SJCRH30 (cell line): ENCODE data around the gene CASKIN2. TPM values are rescaled to one million over a fixed set of nuclear protein-coding genes. Genes with fewer than 3 reads are reported as not detected.
"Not testable (repeated sequence)": the region's sequence is repeated elsewhere in the genome, so short reads cannot be mapped to it uniquely, and the experiment has no call there.

ENCODE experiments used
- DNase-seq, 2 experiments: peaks; one replicate each; pipeline ENCODE4 v3.0.0-alpha.2; 2015 to 2020
- H3K27ac ChIP-seq: fragments of 250-450 bp; sonication (Bioruptor Pico); 2 replicates; pipeline ENCODE4 v1.5.1; 2020; ENCODE audit warnings: mild to moderate bottlenecking, moderate library complexity
- H3K27me3 ChIP-seq: fragments of 250-450 bp; sonication (Bioruptor Pico); 2 replicates; pipeline ENCODE4 v1.5.1; 2020; ENCODE audit warnings: mild to moderate bottlenecking, moderate library complexity
- H3K36me3 ChIP-seq: fragments of 250-450 bp; sonication (Bioruptor Pico); 2 replicates; pipeline ENCODE4 v1.5.1; 2020; ENCODE audit warnings: mild to moderate bottlenecking, moderate library complexity
- H3K4me1 ChIP-seq: fragments of 250-450 bp; sonication (Bioruptor Pico); 2 replicates; pipeline ENCODE4 v1.5.1; 2020; ENCODE audit warnings: mild to moderate bottlenecking, moderate library complexity
- H3K4me3 ChIP-seq: fragments of 250-450 bp; sonication (Bioruptor Pico); 2 replicates; pipeline ENCODE4 v1.5.1; 2020; ENCODE audit warnings: mild to moderate bottlenecking, moderate library complexity
- H3K9me3 ChIP-seq: fragments of 250-450 bp; sonication (Bioruptor Pico); replicated peaks from 2 replicates; pipeline ENCODE4 v1.5.1; 2020; ENCODE audit warnings: mild to moderate bottlenecking, moderate library complexity
- total RNA-seq: library from RNA; depleted of rRNA; stranded (reverse); fragments of >200 nt; shearing (Covaris generic); gene quantifications from 2 replicates; pipeline ENCODE4 v1.2.3, GENCODE V29; 2014

CASKIN2 gene
- total RNA-seq, 1 experiment from 2014 or later, result 9.3 TPM

DNA sequence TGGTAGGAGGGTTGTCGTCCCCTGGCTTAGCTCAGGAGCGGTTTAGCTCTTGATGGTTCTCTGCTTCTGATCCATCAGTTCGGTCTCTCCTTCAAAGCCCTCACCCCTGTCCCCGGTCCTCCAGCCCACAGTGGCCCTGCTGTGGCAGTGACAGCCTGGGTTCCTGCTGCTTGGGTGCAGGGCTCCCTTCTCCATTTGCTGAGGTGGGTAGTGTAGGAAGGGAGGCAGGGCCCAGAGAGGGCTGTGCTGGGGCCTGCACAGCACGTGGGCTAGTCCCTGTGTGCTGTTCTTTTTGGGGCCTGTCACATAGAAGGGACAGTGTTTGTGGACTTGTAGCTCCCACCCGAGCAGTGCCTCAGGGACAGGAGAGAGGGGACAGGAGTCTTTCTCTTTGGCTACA lies 40.6 kb downstream of the CASKIN2 start:
- no peak overlapping the region for H3K27ac ChIP-seq
- H3K9me3 ChIP-seq, result no peaks in the 10 kb centered on the region
- peaks cover 4% of the 10 kb centered on the region; the same call in 1 of the 2 replicates for H3K36me3 ChIP-seq
- H3K27me3 ChIP-seq, result no peaks in the 10 kb centered on the region
- no peak overlapping the region for H3K4me3 ChIP-seq
- H3K4me1 ChIP-seq, result peaks cover 12% of the 10 kb centered on the region
- no peak for DNase-seq

DNA sequence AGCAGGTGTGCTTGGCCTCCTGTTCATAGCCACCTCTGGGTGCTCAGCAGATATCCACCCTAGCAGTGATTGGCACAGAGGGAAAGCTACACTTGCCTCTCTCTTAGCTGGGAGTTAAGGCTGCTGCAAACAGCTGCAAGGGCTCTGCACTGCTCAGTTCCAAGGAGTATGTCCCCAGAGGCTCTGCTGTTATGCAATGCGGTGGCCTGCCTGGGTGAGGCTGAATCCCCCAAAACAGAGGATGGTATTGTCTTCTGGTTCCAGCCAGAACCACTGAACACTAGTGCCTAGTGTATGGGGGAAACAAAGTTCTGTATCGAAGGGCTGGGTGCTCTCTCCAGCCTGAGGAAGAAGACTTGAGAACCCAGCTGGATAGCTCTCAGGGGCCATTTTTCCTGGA lies 42.1 kb downstream of the CASKIN2 start:
- peaks cover 5% of the 10 kb centered on the region for H3K4me1 ChIP-seq
- H3K9me3 ChIP-seq, result no peaks in the 10 kb centered on the region
- no peak overlapping the region for H3K4me3 ChIP-seq
- peak; percentile 82 to 88 for DNase-seq
- H3K36me3 ChIP-seq, result peaks cover 4% of the 10 kb centered on the region; the same call in 1 of the 2 replicates
- H3K27me3 ChIP-seq, result no peaks in the 10 kb centered on the region
- H3K27ac ChIP-seq, result no peak overlapping the region

DNA sequence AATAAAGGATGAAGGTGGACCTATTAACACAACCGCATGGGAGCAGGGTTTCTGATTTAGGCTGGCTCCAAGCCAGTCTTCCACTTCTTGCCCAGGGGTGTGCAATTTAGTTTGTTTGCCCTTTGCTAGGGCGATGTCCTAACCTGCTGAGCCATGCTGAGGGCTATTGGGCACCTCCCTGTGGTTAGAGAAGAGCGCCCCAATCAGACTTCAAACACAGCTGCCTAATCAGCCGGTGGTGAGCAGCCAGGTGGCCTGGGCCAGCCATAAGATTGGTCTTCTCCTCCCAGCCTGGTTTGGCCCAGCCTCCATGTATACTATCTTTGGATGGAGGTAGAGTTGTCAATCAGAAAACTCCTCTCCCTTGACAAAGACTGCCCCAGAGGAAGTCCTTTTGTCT lies 43.2 kb downstream of the CASKIN2 start:
- H3K36me3 ChIP-seq, result peaks cover 9% of the 10 kb centered on the region
- no peak for DNase-seq
- H3K9me3 ChIP-seq, result no peaks in the 10 kb centered on the region
- H3K4me3 ChIP-seq, result no peak overlapping the region
- no peaks in the 10 kb centered on the region for H3K27me3 ChIP-seq
- H3K27ac ChIP-seq, result no peak overlapping the region
- H3K4me1 ChIP-seq, result peaks cover 5% of the 10 kb centered on the region

DNA sequence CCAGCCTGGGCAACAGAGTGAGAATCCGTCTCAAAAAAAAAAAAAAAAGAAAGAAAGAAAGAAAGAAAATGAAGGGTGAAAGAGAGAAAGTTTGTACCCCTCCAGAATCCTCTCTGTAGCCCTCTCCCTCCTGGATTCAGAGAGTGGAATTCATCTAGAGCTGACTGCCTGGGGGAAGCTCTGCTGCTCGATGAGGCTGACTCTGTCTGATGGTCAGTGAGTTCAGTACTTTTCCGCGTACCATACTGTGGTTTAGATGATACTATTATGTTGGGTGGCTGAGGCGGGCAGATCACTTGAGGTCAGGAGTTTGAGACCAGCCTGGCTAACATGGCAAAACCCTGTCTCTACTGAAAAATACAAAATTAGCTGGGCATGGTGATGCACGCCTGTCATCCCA lies 44.1 kb downstream of the CASKIN2 start:
- H3K4me3 ChIP-seq, result no peak overlapping the region

DNA sequence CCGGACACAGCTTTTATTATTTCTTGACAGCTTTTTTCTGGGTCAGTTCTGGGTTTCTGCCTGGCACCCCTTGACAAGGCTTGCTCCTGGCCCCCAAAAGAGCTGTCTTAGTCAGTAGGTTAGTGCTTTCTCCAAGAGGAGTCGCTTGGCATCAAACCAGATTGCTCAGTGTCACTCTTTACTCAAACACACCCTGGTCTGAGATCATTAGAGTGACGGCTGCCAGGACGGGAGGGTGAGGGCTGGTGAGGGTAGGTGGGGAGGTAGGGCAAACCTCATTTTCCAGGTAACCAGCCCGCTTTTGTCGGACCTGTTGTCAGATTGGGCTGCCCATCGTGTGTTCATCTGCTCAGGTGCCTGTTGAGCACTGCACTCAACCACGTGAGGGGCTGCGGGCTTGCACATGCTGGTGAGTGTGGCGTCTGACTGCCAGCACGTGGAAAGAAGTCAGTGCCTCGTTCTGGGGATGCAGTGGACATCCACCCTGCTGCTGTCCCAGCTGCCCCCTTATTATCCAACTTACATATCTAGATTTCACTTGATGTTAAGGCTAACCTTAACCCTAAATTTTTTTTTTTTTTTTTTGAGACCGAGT lies 46.5 kb downstream of the CASKIN2 start:
- Histone ChIP-seq H3K27ac (no peak overlapping the region), H3K4me3 (no peak overlapping the region)
- no peak for DNase-seq

More for the DNA sequence above, 44.1 kb downstream of the CASKIN2 start:
- H3K27ac ChIP-seq, result no peak overlapping the region
- peaks cover 11% of the 10 kb centered on the region for H3K36me3 ChIP-seq
- peaks cover 5% of the 10 kb centered on the region for H3K4me1 ChIP-seq
- no peak for DNase-seq
- no peaks in the 10 kb centered on the region for H3K9me3 ChIP-seq
- H3K27me3 ChIP-seq, result no peaks in the 10 kb centered on the region

DNA sequence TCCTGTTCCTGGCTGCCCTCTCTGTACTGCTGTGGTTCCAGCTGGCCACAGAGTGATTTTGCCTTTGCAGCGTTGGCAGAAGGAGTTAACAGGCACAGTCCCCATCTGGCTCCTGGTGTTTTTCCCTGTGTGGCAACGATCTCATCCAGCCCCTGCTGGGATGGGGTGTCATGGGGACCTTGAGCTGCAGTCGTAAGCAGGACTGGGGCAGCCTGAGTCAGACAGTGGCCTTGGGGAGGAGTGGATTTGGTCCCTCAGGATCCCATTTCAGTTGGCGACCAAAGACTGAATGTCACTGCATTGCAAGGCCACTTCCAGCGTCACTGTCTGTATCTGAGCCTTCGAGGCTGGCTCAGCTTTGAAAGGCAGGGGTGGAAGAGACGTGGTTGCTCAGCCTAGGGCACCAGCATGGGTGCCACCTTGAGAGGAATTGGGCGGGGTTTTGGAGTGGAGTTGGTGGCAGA lies 47.0 kb downstream of the CASKIN2 start:
- H3K36me3 ChIP-seq, result peaks cover 12% of the 10 kb centered on the region
- DNase-seq, result no peak
- no peaks in the 10 kb centered on the region for H3K27me3 ChIP-seq
- no peak overlapping the region for H3K4me3 ChIP-seq
- H3K4me1 ChIP-seq, result peaks cover 5% of the 10 kb centered on the region
- no peaks in the 10 kb centered on the region for H3K9me3 ChIP-seq
- H3K27ac ChIP-seq, result no peak overlapping the region

More for the DNA sequence above, 46.5 kb downstream of the CASKIN2 start:
- Histone ChIP-seq H3K36me3 (peaks cover 12% of the 10 kb centered on the region), H3K4me1 (peaks cover 5% of the 10 kb centered on the region), H3K9me3 (no peaks in the 10 kb centered on the region), H3K27me3 (no peaks in the 10 kb centered on the region)

DNA sequence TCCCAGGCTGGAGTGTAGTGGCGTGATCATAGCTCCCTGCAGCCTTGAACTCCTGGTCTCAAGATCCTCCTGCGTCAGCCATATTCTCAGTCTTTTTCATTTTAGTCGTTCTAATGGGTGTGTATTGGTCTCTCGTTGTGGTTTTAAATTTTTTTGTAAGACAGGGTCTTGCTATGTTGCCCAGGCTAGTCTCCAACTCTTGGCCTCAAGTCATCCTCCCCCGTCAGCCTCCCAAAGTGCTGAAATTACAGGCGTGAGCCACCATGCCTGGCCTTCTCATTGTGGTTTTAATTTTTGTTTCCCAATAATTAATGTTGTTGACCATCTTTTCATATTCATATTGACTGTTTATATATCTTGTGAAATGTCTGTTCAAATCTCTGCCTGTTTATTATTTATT lies 50.3 kb downstream of the CASKIN2 start:
- peaks cover 9% of the 10 kb centered on the region; the same call in 1 of the 2 replicates for H3K36me3 ChIP-seq
- no peaks in the 10 kb centered on the region for H3K4me1 ChIP-seq
- no peak overlapping the region for H3K4me3 ChIP-seq
- no peaks in the 10 kb centered on the region for H3K27me3 ChIP-seq
- H3K27ac ChIP-seq, result no peak overlapping the region
- DNase-seq, result no peak
- H3K9me3 ChIP-seq, result no peaks in the 10 kb centered on the region

DNA sequence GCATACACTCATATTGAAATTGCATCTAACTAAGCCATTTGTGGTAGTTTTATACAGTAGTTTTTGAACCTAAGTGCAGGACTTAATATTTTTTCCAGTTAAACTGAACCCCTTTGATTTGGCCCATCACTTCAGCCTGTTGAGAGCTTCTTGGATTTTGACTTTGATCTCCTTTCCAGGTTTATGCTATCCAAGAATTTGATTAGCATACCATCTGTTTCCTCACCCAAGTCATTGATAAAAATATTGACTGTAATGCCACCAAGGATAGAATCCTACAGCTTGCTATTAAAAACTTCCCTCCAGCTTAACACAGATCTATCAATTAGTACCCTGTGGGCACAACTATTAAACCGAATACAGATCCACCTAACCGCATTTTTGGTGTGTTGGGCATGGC lies 51.7 kb downstream of the CASKIN2 start:
- Histone ChIP-seq H3K4me1 (no peaks in the 10 kb centered on the region), H3K9me3 (no peaks in the 10 kb centered on the region), H3K36me3 (peaks cover 9% of the 10 kb centered on the region; the same call in 1 of the 2 replicates), H3K27ac (no peak overlapping the region), H3K27me3 (no peaks in the 10 kb centered on the region), H3K4me3 (no peak overlapping the region)
- no peak for DNase-seq

DNA sequence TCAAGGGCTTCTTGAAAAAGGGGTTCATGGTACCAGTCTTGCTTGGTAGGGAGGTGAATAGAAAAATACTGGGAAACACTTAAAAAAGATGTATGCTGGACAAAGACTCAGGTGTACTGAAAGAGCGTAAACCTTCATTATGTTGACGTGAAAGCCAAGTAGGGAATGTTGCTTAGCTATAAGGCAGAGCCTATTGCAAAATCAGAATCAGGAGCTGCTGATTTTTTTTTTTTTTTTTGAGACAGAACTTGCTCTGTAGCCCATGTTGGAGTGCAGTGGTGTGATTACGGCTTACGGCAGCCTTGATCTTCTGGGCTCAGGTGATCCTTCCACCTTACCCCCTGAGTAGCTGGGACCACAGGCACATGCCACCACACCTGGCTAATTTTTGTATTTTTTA lies 55.0 kb downstream of the CASKIN2 start:
- 0 out of 2 replicates have a peak, but pooled peaks cover 3% of the 10 kb centered on the region for H3K36me3 ChIP-seq
- no peaks in the 10 kb centered on the region for H3K4me1 ChIP-seq
- DNase-seq, result no peak
- no peaks in the 10 kb centered on the region for H3K9me3 ChIP-seq
- H3K27ac ChIP-seq, result no peak overlapping the region
- H3K27me3 ChIP-seq, result no peaks in the 10 kb centered on the region
- H3K4me3 ChIP-seq, result no peak overlapping the region

DNA sequence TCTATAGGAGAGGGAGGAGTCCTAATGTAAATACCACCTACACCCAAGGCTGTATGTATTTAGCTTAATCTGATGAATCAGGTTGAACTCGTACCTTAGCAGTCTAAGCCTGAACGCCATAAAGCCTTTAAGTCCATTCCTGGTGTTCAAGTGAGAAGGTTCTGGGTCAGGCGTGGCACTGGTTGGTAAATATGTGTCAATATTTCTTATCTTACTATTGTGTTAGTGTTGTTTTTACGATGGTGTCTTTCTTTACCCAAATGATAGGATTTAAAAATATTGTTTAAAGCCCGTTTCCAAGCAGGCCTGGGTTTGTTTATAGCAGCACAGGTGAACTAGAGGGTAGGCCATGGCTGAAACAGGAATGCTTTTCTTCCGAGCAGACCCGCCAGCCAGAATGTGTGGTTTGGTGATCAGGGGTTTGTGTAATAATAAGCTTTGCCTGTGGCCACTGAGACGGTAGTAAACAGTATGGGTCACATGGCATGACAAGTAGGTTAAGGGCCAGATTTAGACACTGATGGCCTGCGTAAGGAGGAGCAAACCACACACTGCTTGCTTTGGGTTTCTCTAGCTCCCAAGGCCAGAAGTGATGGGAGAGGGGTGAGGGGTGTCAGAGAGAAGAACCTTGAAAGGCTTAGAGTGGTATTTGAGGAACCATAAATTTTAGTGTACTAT lies 55.6 kb downstream of the CASKIN2 start:
- no peak for DNase-seq
- H3K4me1 ChIP-seq, result no peaks in the 10 kb centered on the region
- no peaks in the 10 kb centered on the region for H3K9me3 ChIP-seq
- H3K36me3 ChIP-seq, result no peaks in the 10 kb centered on the region
- no peak overlapping the region for H3K4me3 ChIP-seq
- no peaks in the 10 kb centered on the region for H3K27me3 ChIP-seq
- H3K27ac ChIP-seq, result no peak overlapping the region

DNA sequence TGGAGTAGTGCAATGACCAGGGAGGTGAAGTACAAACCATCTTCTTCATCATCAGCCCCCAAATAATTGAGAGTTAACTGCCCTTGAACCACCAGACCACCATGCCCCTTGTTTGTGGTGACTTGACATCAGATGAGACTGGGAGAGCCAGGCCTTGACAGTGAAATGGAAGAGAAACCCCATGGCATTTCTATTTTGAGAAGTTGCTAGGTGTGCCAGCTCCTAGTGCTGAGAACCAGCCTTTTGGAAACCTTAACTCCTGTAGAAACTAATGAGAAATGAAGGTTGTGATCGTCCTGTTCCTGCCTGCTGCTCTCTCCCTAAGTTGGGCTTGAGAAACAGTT lies 56.1 kb downstream of the CASKIN2 start:
- Histone ChIP-seq H3K27me3 (no peaks in the 10 kb centered on the region), H3K9me3 (no peaks in the 10 kb centered on the region), H3K27ac (no peak overlapping the region), H3K36me3 (no peaks in the 10 kb centered on the region), H3K4me1 (no peaks in the 10 kb centered on the region), H3K4me3 (no peak overlapping the region)
- no peak for DNase-seq

DNA sequence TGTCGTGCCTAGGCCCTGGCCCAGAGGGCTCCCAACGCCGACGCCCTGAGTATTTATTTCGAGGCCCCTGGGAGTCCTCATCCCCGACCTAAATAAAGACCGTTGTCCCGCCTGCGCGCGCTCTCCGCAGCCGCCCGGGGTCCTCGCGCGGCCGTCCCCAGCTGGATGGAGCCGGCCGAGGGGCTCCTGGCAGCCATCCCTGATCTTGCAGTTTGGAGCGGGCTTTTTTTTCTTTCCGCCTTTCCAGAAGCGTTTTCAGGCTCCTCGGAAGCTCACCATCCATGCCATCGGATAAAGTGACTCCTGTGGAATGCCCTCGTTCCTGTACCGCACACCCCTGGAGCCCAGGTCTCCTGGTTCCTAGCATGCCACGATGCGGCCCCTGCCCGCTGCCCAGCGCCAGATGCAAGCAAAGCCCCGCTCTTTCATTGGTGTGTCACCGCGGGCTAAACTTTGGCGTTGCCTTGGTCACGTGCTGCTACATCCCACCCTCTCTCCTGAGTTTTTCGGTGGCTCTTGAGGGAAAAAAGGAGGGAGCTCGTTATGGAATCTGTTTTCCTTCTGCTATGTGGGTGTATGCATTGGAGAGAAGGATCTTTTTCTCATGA lies 58.2 kb downstream of the CASKIN2 start:
- Histone ChIP-seq H3K36me3 (no peaks in the 10 kb centered on the region), H3K27ac (peak overlapping the region; percentile 79), H3K9me3 (no peaks in the 10 kb centered on the region), H3K27me3 (no peaks in the 10 kb centered on the region), H3K4me3 (peak overlapping the region; percentile 86), H3K4me1 (no peaks in the 10 kb centered on the region)
- peak; percentile 81 to 82 for DNase-seq

DNA sequence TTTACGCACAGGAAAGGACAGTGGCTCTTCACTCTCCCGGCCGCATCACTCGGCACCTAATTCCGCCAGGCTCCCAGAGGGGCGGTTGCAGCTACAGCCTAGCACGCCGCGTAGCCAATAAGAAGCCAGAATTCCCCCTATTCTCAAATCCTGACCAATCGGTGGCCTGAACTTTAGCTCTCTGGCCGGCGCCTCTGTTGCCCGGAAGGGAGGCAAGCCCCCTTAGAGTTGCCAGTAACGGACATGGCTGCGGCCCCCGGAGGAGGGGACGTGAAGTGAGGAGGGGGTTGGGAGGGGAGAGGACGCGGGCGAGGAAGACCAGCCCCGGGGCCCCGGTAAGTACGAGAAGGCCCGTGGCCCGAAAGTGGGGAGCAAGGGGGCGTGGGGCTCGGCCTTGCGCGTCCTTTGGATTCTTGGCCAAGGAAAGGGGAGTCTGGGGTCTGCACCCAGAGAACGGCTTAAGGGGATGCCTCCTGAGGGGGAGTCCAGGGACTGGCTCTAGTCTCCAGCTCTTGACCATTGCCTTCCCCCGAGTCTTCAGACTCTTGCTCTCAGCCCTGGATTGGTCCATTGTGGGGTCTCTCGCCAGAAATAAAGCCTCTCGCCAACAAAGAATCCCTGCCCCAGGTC lies 58.8 kb downstream of the CASKIN2 start, which contains the start of gene TMEM94:
Gene TMEM94 (plus strand): TSS at position 219 of the 630 bp plus-strand sequence. CDS start 15,271 bp downstream, outside the sequence.
- peak within 1 kb of the TSS; percentile 86 for H3K4me3 ChIP-seq
- H3K36me3 ChIP-seq, result no peaks in the 10 kb centered on the region
- H3K27me3 ChIP-seq, result no peaks in the 10 kb centered on the region
- peak within 1 kb of the TSS; percentile 79 for H3K27ac ChIP-seq
- DNase-seq, result peak; percentile 99 to 100
- no peaks in the 10 kb centered on the region for H3K4me1 ChIP-seq
- no peaks in the 10 kb centered on the region for H3K9me3 ChIP-seq

DNA sequence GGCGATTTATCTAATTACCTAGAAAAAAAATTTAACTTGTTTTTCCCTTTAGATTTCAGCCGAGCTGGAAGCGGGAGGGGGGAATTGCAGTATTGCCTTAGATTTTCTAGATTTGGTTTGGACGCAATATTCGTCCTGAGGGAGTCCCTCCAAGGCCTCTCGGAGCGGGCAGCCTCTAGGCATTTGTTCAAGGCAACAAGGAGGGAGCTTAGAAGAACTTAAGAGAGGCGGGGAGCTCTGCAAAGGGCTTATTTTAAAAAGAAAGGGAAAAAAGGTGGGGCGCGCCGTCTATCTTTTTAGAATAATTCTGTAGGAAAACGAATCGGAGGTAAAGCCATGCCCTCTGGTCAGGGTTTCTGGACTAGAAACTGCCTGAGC lies 59.3 kb downstream of the CASKIN2 start:
- Histone ChIP-seq H3K4me1 (no peaks in the 10 kb centered on the region), H3K36me3 (no peaks in the 10 kb centered on the region), H3K9me3 (no peaks in the 10 kb centered on the region), H3K27ac (peak overlapping the region; percentile 79), H3K27me3 (no peaks in the 10 kb centered on the region), H3K4me3 (peak overlapping the region; percentile 86)
- no peak for DNase-seq

DNA sequence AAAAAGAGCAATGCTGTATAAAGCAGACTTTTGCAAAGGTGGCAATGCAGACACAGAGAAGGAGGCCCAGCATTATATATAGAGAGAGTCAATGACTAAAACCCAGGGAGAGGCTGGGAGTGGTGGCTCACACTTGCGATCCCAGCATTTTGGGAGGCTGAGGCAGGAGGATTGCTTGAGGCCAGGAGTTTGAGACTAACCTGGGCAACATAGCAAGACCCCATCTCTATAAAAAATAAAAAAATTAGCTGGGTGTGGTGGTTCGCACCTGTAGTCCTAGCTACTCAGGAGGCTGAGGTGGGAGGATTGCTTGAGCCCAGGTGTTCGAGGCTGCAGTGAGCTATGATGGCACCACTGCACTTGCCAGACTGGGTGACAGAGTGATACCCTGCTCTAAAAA lies 60.7 kb downstream of the CASKIN2 start:
- H3K4me3 ChIP-seq, H3K27ac ChIP-seq, H3K9me3 ChIP-seq, H3K36me3 ChIP-seq, DNase-seq, H3K4me1 ChIP-seq, H3K27me3 ChIP-seq: not testable (repeated sequence)
